Measurements from ENCODE around the gene OSTC.
"Not testable (repeated sequence)": the region's sequence is repeated elsewhere in the genome, so short reads cannot be mapped to it uniquely, and the experiment has no call there.

Gene OSTC

GRCh38 chr4:108649863-108650211, 562 bp upstream of the OSTC start:
- no peak for DNase-seq

GRCh38 chr4:108651014-108651791, 804 bp downstream of the OSTC start:
- DNase-seq: no peak

GRCh38 chr4:108662629-108663028, 12.2 kb downstream of the OSTC start:
- DNase-seq: no peak

GRCh38 chr4:108674356-108674977, 24.1 kb downstream of the OSTC start:
- DNase-seq: no peak

- no peak for DNase-seq
Observed at GRCh38 chr4:108681321-108681809, 31.0 kb downstream of the OSTC start.

GRCh38 chr4:108683479-108683878, 33.1 kb downstream of the OSTC start:
- DNase-seq: no peak

- no peak for DNase-seq
Observed at GRCh38 chr4:108685036-108685686, 34.8 kb downstream of the OSTC start.

- no peak for DNase-seq
Observed at GRCh38 chr4:108690738-108691137, 40.3 kb downstream of the OSTC start.

GRCh38 chr4:108693211-108693610, 42.8 kb downstream of the OSTC start:
- no peak for DNase-seq

- no peak for DNase-seq
Observed at GRCh38 chr4:108693819-108694218, 43.4 kb downstream of the OSTC start.

GRCh38 chr4:108694423-108694822, 44.0 kb downstream of the OSTC start:
- no peak for DNase-seq

- no peak for DNase-seq
Observed at GRCh38 chr4:108695062-108695461, 44.7 kb downstream of the OSTC start.

GRCh38 chr4:108696160-108696559, 45.8 kb downstream of the OSTC start:
- DNase-seq: no peak

GRCh38 chr4:108700081-108700757, 49.8 kb downstream of the OSTC start:
- no peak for DNase-seq

GRCh38 chr4:108702960-108703359, 52.6 kb downstream of the OSTC start:
- no peak for DNase-seq

GRCh38 chr4:108703370-108703769, 53.0 kb downstream of the OSTC start:
- no peak for DNase-seq

- DNase-seq: no peak
Observed at GRCh38 chr4:108703966-108704365, 53.6 kb downstream of the OSTC start.

- no peak for DNase-seq
Observed at GRCh38 chr4:108706289-108706688, 55.9 kb downstream of the OSTC start.

- DNase-seq: no peak
Observed at GRCh38 chr4:108709234-108709633, 58.8 kb downstream of the OSTC start.

GRCh38 chr4:108709722-108710121, 59.3 kb downstream of the OSTC start:
- no peak for DNase-seq

GRCh38 chr4:108710578-108710977, 60.2 kb downstream of the OSTC start:
- DNase-seq: not testable (repeated sequence)

- no peak for DNase-seq
Observed at GRCh38 chr4:108714880-108715279, 64.5 kb downstream of the OSTC start.

GRCh38 chr4:108716340-108716739, 65.9 kb downstream of the OSTC start:
- DNase-seq: no peak

All from NCI-H2029 (cell line).